Body of pancreas (tissue), 4 donors: ENCODE data around the gene THOP1.

Source experiments
- POLR2A ChIP-seq, 3 donors: fragments of 450-650 bp; IDR thresholded peaks; one replicate each; pipeline ENCODE4 v1.6.1; 2016; ENCODE audit warnings: antibody characterized with exemption in 3 of 3, mild to moderate bottlenecking in 2 of 3
- TF ChIP-seq, protein P1 (sequence below), 7 experiments: fragments of 450-650 bp in 4 of 7; fragments of 200-600 bp in 3 of 7; sonication (generic) in 3 of 7; IDR thresholded peaks; one replicate each; pipeline ENCODE4 v1.5.1; 2016 to 2019; ENCODE audit warnings: antibody characterized with exemption in 7 of 7

DNA sequence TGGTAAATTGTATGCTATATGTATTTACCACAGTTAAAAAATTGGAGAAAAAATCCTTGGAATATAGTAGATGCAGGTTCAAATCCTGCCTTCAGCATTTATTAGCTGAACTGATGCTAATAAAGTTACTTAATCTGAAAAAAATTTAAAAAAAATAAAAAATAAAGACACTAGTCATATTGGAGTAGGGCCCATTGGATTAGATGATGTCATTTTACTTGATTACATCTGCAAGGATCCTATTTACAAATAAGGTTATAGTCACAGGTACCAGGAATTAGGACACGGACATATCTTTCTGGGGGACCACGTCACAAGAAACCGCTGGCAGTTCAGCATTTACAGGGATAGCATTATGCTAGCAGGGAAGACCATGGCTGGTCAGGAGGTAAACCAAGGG lies 62.2 kb downstream of the THOP1 start:
- TF ChIP-seq, protein P1, sequence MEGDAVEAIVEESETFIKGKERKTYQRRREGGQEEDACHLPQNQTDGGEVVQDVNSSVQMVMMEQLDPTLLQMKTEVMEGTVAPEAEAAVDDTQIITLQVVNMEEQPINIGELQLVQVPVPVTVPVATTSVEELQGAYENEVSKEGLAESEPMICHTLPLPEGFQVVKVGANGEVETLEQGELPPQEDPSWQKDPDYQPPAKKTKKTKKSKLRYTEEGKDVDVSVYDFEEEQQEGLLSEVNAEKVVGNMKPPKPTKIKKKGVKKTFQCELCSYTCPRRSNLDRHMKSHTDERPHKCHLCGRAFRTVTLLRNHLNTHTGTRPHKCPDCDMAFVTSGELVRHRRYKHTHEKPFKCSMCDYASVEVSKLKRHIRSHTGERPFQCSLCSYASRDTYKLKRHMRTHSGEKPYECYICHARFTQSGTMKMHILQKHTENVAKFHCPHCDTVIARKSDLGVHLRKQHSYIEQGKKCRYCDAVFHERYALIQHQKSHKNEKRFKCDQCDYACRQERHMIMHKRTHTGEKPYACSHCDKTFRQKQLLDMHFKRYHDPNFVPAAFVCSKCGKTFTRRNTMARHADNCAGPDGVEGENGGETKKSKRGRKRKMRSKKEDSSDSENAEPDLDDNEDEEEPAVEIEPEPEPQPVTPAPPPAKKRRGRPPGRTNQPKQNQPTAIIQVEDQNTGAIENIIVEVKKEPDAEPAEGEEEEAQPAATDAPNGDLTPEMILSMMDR (IDR thresholded peaks at IDR 0.05), result no peak
- no peak for TF ChIP-seq POLR2A (IDR thresholded peaks at IDR 0.05)
